KMS-11 (cell line): ENCODE data around the gene TEKT3.

Source experiments
- H2AFZ ChIP-seq: fragments of 200-600 bp; sonication (generic); 2 replicates; pipeline ENCODE4 v1.6.1; 2016; ENCODE audit warnings: antibody characterized with exemption, mixed run types, low read depth
- H3K27ac ChIP-seq: fragments of 200-600 bp; sonication (generic); 2 replicates; pipeline ENCODE4 v1.6.1; 2016; ENCODE audit warnings: mild to moderate bottlenecking, mixed run types
- H3K27me3 ChIP-seq: fragments of 200-600 bp; sonication (generic); 2 replicates; pipeline ENCODE4 v1.6.1; 2017; ENCODE audit warnings: mild to moderate bottlenecking, low read depth, mixed run types, moderate library complexity; ENCODE audit not compliant: insufficient read depth
- H3K36me3 ChIP-seq: fragments of 200-600 bp; sonication (generic); 2 replicates; pipeline ENCODE4 v1.6.1; 2017; ENCODE audit warnings: mild to moderate bottlenecking, mixed run types; ENCODE audit not compliant: insufficient read depth
- H3K4me1 ChIP-seq: fragments of 200-600 bp; sonication (generic); 2 replicates; pipeline ENCODE4 v1.6.1; 2016; ENCODE audit warnings: mild to moderate bottlenecking, low read depth, mixed run types; ENCODE audit not compliant: poor library complexity, severe bottlenecking
- H3K4me2 ChIP-seq: fragments of 200-600 bp; sonication (generic); 2 replicates; pipeline ENCODE4 v1.7.0; 2016; ENCODE audit warnings: mild to moderate bottlenecking, mixed run types
- H3K4me3 ChIP-seq: fragments of 200-600 bp; sonication (generic); IDR thresholded peaks from 2 replicates; pipeline ENCODE4 v1.6.1; 2017; ENCODE audit warnings: low read depth, low read length, mixed read lengths; ENCODE audit not compliant: insufficient read depth
- H3K79me2 ChIP-seq: fragments of 200-600 bp; sonication (generic); 2 replicates; pipeline ENCODE4 v1.6.1; 2016; ENCODE audit warnings: low read depth, mixed run types; ENCODE audit not compliant: insufficient read depth
- H3K9ac ChIP-seq: fragments of 200-600 bp; sonication (generic); 2 replicates; pipeline ENCODE4 v1.6.1; 2016; ENCODE audit warnings: mild to moderate bottlenecking, mixed run types
- H4K20me1 ChIP-seq: fragments of 200-600 bp; sonication (generic); 2 replicates; pipeline ENCODE4 v1.6.1; 2016; ENCODE audit warnings: mild to moderate bottlenecking, mixed run types; ENCODE audit not compliant: insufficient read depth
- CTCF ChIP-seq: fragments of 200-600 bp; sonication (generic); conservative IDR thresholded peaks from 2 replicates; pipeline ENCODE4 v1.6.1; 2017; ENCODE audit warnings: low read depth, mild to moderate bottlenecking, antibody characterized with exemption, low read length, moderate library complexity, mixed read lengths

TEKT3 gene

DNA sequence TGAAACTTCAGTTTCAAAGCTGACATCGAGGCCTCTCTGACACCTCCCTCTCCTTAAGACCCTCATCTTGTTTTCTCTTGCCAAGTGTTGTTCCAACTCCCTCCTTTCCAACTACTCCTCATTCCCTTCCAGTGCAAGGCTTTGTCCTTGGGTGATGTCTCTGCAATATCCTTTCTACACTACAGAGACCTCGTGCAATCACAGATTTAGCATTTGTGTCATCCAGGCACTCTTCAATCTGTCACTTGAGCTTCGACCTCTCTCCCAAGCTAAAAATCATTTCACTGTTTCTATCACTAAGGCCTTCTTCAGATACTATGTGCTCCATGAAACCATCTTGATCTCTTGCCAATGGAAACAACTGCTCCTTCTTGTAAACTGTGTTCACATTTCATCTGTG is 31.6 kb downstream of the TEKT3 start:
- no peak for TF ChIP-seq CTCF

DNA sequence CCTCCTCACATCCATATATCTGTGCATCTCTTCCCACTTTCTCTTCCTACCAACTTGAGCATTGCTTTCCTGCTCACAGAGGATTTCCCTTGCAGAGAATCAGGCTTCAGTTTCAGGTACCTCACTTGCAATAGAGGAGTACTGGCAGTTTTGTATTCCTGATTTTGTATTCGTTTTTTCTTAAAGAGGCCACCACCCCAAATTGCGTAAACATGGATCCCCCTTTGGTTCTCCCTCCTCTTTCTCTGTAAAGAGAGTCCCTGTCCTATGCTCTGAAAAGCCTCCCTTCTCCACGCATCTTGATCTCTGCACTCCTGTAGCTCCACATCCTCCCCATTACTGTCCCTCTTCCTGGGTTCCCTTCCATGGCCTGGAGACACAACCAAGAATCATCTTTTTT is 32.2 kb downstream of the TEKT3 start:
- H3K9ac ChIP-seq = no peak overlapping the region
- no peak overlapping the region for H3K4me3 ChIP-seq
- TF ChIP-seq CTCF = no peak
- H3K27ac ChIP-seq = no peak overlapping the region
- H3K4me1 ChIP-seq = no peaks in the 10 kb centered on the region
- H3K36me3 ChIP-seq = no peaks in the 10 kb centered on the region
- H2AFZ ChIP-seq = no peak overlapping the region
- H3K27me3 ChIP-seq = no peaks in the 10 kb centered on the region
- H3K79me2 ChIP-seq = no peaks in the 10 kb centered on the region
- no peaks in the 10 kb centered on the region for H4K20me1 ChIP-seq
- H3K4me2 ChIP-seq = no peak overlapping the region

More for the DNA sequence above, 31.6 kb downstream of the TEKT3 start:
- no peak overlapping the region for H3K27ac ChIP-seq
- no peak overlapping the region for H3K9ac ChIP-seq
- no peaks in the 10 kb centered on the region for H4K20me1 ChIP-seq
- no peak overlapping the region for H3K4me2 ChIP-seq
- no peak overlapping the region for H2AFZ ChIP-seq
- no peaks in the 10 kb centered on the region for H3K4me1 ChIP-seq
- no peaks in the 10 kb centered on the region for H3K79me2 ChIP-seq
- no peaks in the 10 kb centered on the region for H3K27me3 ChIP-seq
- no peak overlapping the region for H3K4me3 ChIP-seq
- no peaks in the 10 kb centered on the region for H3K36me3 ChIP-seq

DNA sequence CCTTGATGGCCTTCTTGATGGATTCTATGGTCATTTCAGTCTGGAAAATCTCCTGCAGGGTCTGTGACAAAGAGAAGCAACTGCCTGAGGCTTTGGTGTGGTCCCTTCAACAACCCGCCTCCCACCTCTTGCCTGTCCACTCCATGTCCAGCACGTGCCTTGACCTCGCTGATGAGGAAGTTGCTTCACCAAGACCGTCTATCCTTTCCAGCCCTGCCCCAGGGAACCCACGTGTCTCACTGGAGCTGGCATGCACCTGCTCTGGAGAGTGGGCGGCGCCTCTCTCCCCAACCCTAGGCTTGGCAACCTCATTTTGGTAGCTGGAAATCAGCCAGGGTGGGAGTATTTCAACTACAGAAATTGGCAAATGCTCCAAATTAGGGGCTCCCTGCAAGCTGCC is 32.6 kb downstream of the TEKT3 start:
- Histone ChIP-seq H2AFZ (no peak overlapping the region), H3K4me3 (no peak overlapping the region), H3K4me1 (no peaks in the 10 kb centered on the region), H3K36me3 (no peaks in the 10 kb centered on the region), H3K79me2 (no peaks in the 10 kb centered on the region), H3K9ac (no peak overlapping the region), H4K20me1 (no peaks in the 10 kb centered on the region), H3K27ac (no peak overlapping the region), H3K4me2 (no peak overlapping the region), H3K27me3 (no peaks in the 10 kb centered on the region)
- no peak for TF ChIP-seq CTCF

DNA sequence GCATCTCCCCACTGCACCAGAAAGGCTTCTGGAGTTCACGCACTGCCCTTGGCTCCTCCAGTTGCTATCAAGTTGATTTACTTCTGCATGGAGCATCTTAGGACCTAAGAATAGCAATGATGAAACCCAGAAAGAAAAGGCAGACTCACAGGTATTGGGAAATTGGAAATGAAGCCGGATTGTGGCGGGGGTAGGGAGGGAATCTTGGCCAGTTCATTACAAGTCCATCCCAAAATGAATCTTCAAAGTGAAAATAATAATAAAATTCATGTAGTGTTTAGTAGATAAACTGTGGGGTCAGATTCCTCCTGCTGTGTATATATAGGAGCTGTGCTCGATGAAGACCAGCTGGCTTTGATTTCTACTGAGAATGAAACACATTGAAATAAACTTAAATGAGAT is 33.7 kb downstream of the TEKT3 start:
- Histone ChIP-seq H3K9ac (no peak overlapping the region), H3K4me1 (no peaks in the 10 kb centered on the region), H3K36me3 (no peaks in the 10 kb centered on the region), H3K4me3 (no peak overlapping the region), H3K4me2 (no peak overlapping the region), H3K27ac (no peak overlapping the region), H3K79me2 (no peaks in the 10 kb centered on the region), H2AFZ (no peak overlapping the region), H3K27me3 (no peaks in the 10 kb centered on the region), H4K20me1 (no peaks in the 10 kb centered on the region)
- no peak for TF ChIP-seq CTCF

DNA sequence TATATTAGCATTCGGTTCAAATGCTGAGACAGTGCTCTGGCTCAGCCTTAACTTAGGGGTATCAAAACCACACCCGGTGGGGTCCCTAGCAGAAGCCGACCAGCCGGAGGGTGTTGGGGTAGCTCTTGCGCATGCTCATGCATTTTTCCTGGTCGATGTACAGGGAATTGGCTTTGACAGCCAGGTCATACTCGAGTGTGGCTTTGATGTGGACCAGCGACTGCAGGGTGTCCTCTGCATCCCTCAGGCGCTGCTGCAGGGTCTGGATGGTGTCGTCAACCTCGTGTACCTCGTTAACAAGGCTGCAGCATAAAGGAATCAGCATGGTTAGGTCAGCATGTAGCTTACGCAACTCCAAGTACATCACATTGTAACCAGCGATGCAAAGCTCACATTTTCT is 37.5 kb downstream of the TEKT3 start:
- Histone ChIP-seq H2AFZ (no peak overlapping the region), H3K4me1 (no peaks in the 10 kb centered on the region), H4K20me1 (no peaks in the 10 kb centered on the region), H3K27me3 (no peaks in the 10 kb centered on the region), H3K9ac (no peak overlapping the region), H3K4me3 (no peak overlapping the region), H3K36me3 (no peaks in the 10 kb centered on the region), H3K4me2 (no peak overlapping the region), H3K27ac (no peak overlapping the region), H3K79me2 (no peaks in the 10 kb centered on the region)
- TF ChIP-seq CTCF = no peak
